Neural cell (in vitro differentiated cells): ENCODE data around the gene THRB.

Source experiments
- CTCF ChIP-seq: fragments of 450-650 bp; IDR thresholded peaks from 2 replicates; pipeline ENCODE4 v1.5.1; 2014; ENCODE audit warnings: antibody characterized with exemption, mild to moderate bottlenecking, moderate library complexity; ENCODE audit not compliant: poor library complexity, severe bottlenecking
- EZH2 ChIP-seq: fragments of 200-600, 300-800 bp; shearing (Covaris generic), sonication (generic); IDR thresholded peaks from 2 replicates; pipeline ENCODE4 v1.6.1; 2014; ENCODE audit warnings: antibody characterized with exemption, low read length, borderline replicate concordance, mild to moderate bottlenecking; ENCODE audit not compliant: insufficient read depth, poor library complexity, severe bottlenecking
- POLR2AphosphoS5 ChIP-seq: IDR thresholded peaks from 2 replicates; pipeline ENCODE4 v1.6.1; 2012

- TF ChIP-seq CTCF: no peak
- no peak for TF ChIP-seq POLR2AphosphoS5
- no peak for TF ChIP-seq EZH2
These were observed 231.5 kb downstream of the THRB start for GRCh38 chr3:24263069-24263668.
